HG03108 (cell line): ENCODE measurements around the gene PTGES.

Source experiments
- ATAC-seq: cut with Tn5 transposase; IDR thresholded peaks from one replicate; pipeline ENCODE4 v1.9.1; 2021; ENCODE audit warnings: moderate library complexity; ENCODE audit not compliant: unreplicated experiment

PTGES gene

GRCh38 chr9:129720181-129720864 is 32.5 kb downstream of the PTGES start:
- ATAC-seq: no peak

GRCh38 chr9:129719135-129719534 is 33.7 kb downstream of the PTGES start:
- ATAC-seq: no peak

- ATAC-seq: no peak
Observed at GRCh38 chr9:129718647-129719046, 34.2 kb downstream of the PTGES start.

- ATAC-seq: no peak
Observed at GRCh38 chr9:129717991-129718390, 34.9 kb downstream of the PTGES start.

- ATAC-seq: no peak
Observed at GRCh38 chr9:129716091-129716490, 36.8 kb downstream of the PTGES start.

GRCh38 chr9:129714511-129715061 is 38.3 kb downstream of the PTGES start:
- ATAC-seq: no peak

GRCh38 chr9:129713402-129713679 is 39.5 kb downstream of the PTGES start:
- no peak for ATAC-seq

GRCh38 chr9:129712634-129713401 is 40.0 kb downstream of the PTGES start:
- ATAC-seq: no peak

GRCh38 chr9:129710169-129710453 is 42.7 kb downstream of the PTGES start:
- ATAC-seq: no peak

- no peak for ATAC-seq
Observed at GRCh38 chr9:129709438-129710168, 43.2 kb downstream of the PTGES start.

- ATAC-seq: no peak
Observed at GRCh38 chr9:129708793-129709192, 44.0 kb downstream of the PTGES start.

GRCh38 chr9:129704807-129705206 is 48.0 kb downstream of the PTGES start:
- no peak for ATAC-seq

GRCh38 chr9:129703667-129704355 is 49.0 kb downstream of the PTGES start:
- ATAC-seq: no peak

- ATAC-seq: no peak
Observed at GRCh38 chr9:129702589-129703520, 50.0 kb downstream of the PTGES start.

- no peak for ATAC-seq
Observed at GRCh38 chr9:129701549-129701948, 51.3 kb downstream of the PTGES start.

- ATAC-seq: no peak
Observed at GRCh38 chr9:129701054-129701453, 51.8 kb downstream of the PTGES start.

- ATAC-seq: no peak
Observed at GRCh38 chr9:129698254-129698757, 54.5 kb downstream of the PTGES start.

- no peak for ATAC-seq
Observed at GRCh38 chr9:129697656-129698253, 55.1 kb downstream of the PTGES start.

GRCh38 chr9:129696944-129697655 is 55.7 kb downstream of the PTGES start:
- ATAC-seq: no peak
